NB4 (cell line): ENCODE data around the gene PNMA8A.
"Not testable (repeated sequence)": the region's sequence is repeated elsewhere in the genome, so short reads cannot be mapped to it uniquely, and the experiment has no call there.

ENCODE experiments used
- CTCF ChIP-seq: IDR thresholded peaks from one replicate; pipeline ENCODE4 v1.5.1; 2012; ENCODE audit warnings: low read depth, low read length
- POLR2A ChIP-seq: IDR thresholded peaks from 2 replicates; pipeline ENCODE4 v1.6.1; 2011; ENCODE audit warnings: mild to moderate bottlenecking; ENCODE audit not compliant: insufficient read length; ENCODE audit errors: extremely low read depth
- TF ChIP-seq, protein P1 (sequence below): IDR thresholded peaks from 2 replicates; pipeline ENCODE4 v1.6.1; 2011; ENCODE audit warnings: low read depth, low read length

DNA sequence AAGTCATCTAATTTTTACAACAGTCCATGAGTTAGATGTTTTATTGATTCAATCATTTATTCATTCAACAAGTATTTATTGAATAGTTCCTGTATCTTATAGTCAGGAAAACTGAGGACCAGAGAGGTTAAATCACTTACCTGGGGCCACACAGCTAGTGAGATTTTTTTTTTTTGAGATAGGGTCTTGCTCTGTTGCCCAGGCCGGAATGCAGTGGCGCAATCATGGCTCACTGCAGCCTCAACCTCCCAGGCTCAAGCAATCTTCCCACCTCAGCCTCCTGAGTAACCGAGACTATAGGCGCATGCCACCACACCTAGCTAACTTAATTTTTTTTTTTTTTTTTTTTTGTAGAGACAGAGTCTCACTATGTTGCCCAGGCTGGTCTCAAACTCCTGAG lies 35.7 kb downstream of the PNMA8A start:
- not testable (repeated sequence) for TF ChIP-seq CTCF, POLR2A
- TF ChIP-seq, protein P1, sequence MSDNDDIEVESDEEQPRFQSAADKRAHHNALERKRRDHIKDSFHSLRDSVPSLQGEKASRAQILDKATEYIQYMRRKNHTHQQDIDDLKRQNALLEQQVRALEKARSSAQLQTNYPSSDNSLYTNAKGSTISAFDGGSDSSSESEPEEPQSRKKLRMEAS = not testable (repeated sequence)
